Esophagus squamous epithelium (tissue), 5 donors: ENCODE data around the gene RNF144A. TPM values are rescaled to one million over a fixed set of nuclear protein-coding genes. Genes with fewer than 3 reads are reported as not detected.

Experiments
- DNase-seq: peaks from one replicate; lab custom pipeline; 2025; lab: John Stamatoyannopoulos, UW
- H3K27ac ChIP-seq, 4 donors: fragments of 200-600 bp; sonication (generic); one replicate each; pipeline ENCODE4 v1.5.1; 2016 to 2019; ENCODE audit warnings: mild to moderate bottlenecking in 1 of 4
- H3K27me3 ChIP-seq, 4 donors: fragments of 200-600 bp; sonication (generic); 1 replicate in 3 of 4; 2 replicates in 1 of 4; pipeline versions ENCODE4 v1.5.1 to v1.6.0; 2017 to 2021; ENCODE audit warnings: antibody characterized with exemption in 1 of 4
- H3K36me3 ChIP-seq, 3 donors: fragments of 200-600 bp; sonication (generic); one replicate each; pipeline ENCODE4 v1.5.1; 2016 to 2019
- H3K4me1 ChIP-seq, 3 donors: fragments of 200-600 bp; sonication (generic); one replicate each; pipeline ENCODE4 v1.5.1; 2017 to 2019
- H3K4me3 ChIP-seq, 4 donors: fragments of 200-600 bp; sonication (generic); 1 replicate in 3 of 4; 2 replicates in 1 of 4; pipeline ENCODE4 v1.5.1; 2016 to 2019; ENCODE audit warnings: mild to moderate bottlenecking in 2 of 4, moderate library complexity in 1 of 4
- H3K9me3 ChIP-seq, 3 donors: fragments of 200-600 bp; sonication (generic); one replicate each; pipeline ENCODE4 v1.5.1; 2016 to 2019
- POLR2A ChIP-seq, 4 donors: fragments of 450-650 bp; IDR thresholded peaks; one replicate each; pipeline ENCODE4 v1.6.1; 2017; ENCODE audit warnings: antibody characterized with exemption in 4 of 4, mild to moderate bottlenecking in 4 of 4, moderate library complexity in 3 of 4
- WGBS, 2 donors: methylation state at CpG; one replicate each; pipeline ENCODE4 v1.1.5; 2018; 5-methylcytosine and 5-hydroxymethylcytosine counted together
- intact Hi-C: fragments of 100-400 bp; cut with DNase I; formaldehyde crosslinking; loops from one replicate; pipeline ENCODE4 v1.15.0; 2022
- total RNA-seq, 4 donors: library from RNA; depleted of rRNA; stranded (reverse); fragments of >200 nt; gene quantifications; one replicate each; pipeline ENCODE4 v1.1.0, GENCODE V29; 2016
- TF ChIP-seq, protein P1 (sequence below), 6 experiments: fragments of 450-650 bp in 4 of 6; fragments of 200-600 bp in 2 of 6; sonication (generic) in 2 of 6; IDR thresholded peaks; one replicate each; pipeline ENCODE4 v1.5.1; 2016 to 2019; ENCODE audit warnings: antibody characterized with exemption in 6 of 6, mild to moderate bottlenecking in 4 of 6, moderate library complexity in 4 of 6
- donor health status: DM: yes; HTN: yes; CAD: no.

RNF144A gene
- total RNA-seq, 4 donors from 2014 or later, result 6.2 to 11.6 (median 8.2) TPM

- no peak for TF ChIP-seq POLR2A (IDR thresholded peaks at IDR 0.05)
- TF ChIP-seq, protein P1, sequence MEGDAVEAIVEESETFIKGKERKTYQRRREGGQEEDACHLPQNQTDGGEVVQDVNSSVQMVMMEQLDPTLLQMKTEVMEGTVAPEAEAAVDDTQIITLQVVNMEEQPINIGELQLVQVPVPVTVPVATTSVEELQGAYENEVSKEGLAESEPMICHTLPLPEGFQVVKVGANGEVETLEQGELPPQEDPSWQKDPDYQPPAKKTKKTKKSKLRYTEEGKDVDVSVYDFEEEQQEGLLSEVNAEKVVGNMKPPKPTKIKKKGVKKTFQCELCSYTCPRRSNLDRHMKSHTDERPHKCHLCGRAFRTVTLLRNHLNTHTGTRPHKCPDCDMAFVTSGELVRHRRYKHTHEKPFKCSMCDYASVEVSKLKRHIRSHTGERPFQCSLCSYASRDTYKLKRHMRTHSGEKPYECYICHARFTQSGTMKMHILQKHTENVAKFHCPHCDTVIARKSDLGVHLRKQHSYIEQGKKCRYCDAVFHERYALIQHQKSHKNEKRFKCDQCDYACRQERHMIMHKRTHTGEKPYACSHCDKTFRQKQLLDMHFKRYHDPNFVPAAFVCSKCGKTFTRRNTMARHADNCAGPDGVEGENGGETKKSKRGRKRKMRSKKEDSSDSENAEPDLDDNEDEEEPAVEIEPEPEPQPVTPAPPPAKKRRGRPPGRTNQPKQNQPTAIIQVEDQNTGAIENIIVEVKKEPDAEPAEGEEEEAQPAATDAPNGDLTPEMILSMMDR (IDR thresholded peaks at IDR 0.05), result no peak
- peaks cover 0 to 4% (median 0%) of the 10 kb centered on the region in 3 donors for H3K9me3 ChIP-seq
- intact Hi-C loops, result no loop called here
- H3K27ac ChIP-seq, result no peak overlapping the region
- peaks cover 0 to 4% (median 0%) of the 10 kb centered on the region in 3 donors for H3K36me3 ChIP-seq
- DNase-seq, result no peak
- 16% methylated on average over 2 of the region's 3 CpGs; no CpG with 5 or more reads in 1 of the 2 donors for WGBS, 2 donors
- no peaks in the 10 kb centered on the region for H3K27me3 ChIP-seq
- peaks cover 0 to 13% (median 0%) of the 10 kb centered on the region in 3 donors for H3K4me1 ChIP-seq
- H3K4me3 ChIP-seq, result no peak overlapping the region
These were observed 69.2 kb downstream of the RNF144A start for GRCh38 chr2:6986301-6986911.

- intact Hi-C loops, result no loop called here
- H3K9me3 ChIP-seq, result peaks cover 0 to 4% (median 0%) of the 10 kb centered on the region in 3 donors
- no peak for DNase-seq
- H3K4me3 ChIP-seq, result no peak overlapping the region
- H3K27me3 ChIP-seq, result no peaks in the 10 kb centered on the region
- H3K4me1 ChIP-seq, result peaks cover 0 to 13% (median 0%) of the 10 kb centered on the region in 3 donors
- 63 to 73% methylated on average over 10 to 12 of the region's 12 CpGs for WGBS, 2 donors
- H3K36me3 ChIP-seq, result peaks cover 0 to 4% (median 0%) of the 10 kb centered on the region in 3 donors
- H3K27ac ChIP-seq, result no peak overlapping the region
- TF ChIP-seq, protein P1 (IDR thresholded peaks at IDR 0.05), result no peak
- TF ChIP-seq POLR2A (IDR thresholded peaks at IDR 0.05), result no peak
These were observed 69.7 kb downstream of the RNF144A start for GRCh38 chr2:6986912-6987361.

- WGBS, 2 donors, result 97% methylated on average over 3 of the region's 3 CpGs
- peaks cover 0 to 4% (median 0%) of the 10 kb centered on the region in 3 donors for H3K36me3 ChIP-seq
- H3K27me3 ChIP-seq, result no peaks in the 10 kb centered on the region
- TF ChIP-seq, protein P1 (IDR thresholded peaks at IDR 0.05), result no peak
- TF ChIP-seq POLR2A (IDR thresholded peaks at IDR 0.05), result no peak
- peaks cover 0 to 32% (median 3%) of the 10 kb centered on the region in 3 donors for H3K4me1 ChIP-seq
- peaks cover 0 to 4% (median 0%) of the 10 kb centered on the region in 3 donors for H3K9me3 ChIP-seq
- H3K4me3 ChIP-seq, result no peak overlapping the region
- no peak for DNase-seq
- intact Hi-C loops, result no loop called here
- no peak overlapping the region for H3K27ac ChIP-seq
These were observed 73.7 kb downstream of the RNF144A start for GRCh38 chr2:6990871-6991270.

GRCh38 chr2:6992794-6993228 is 75.6 kb downstream of the RNF144A start:
- WGBS, 2 donors, result 77 to 80% methylated on average over 4 of the region's 4 CpGs
- intact Hi-C loops, result no loop called here
- H3K4me1 ChIP-seq, result peaks cover 0 to 19% (median 3%) of the 10 kb centered on the region in 3 donors

More at GRCh38 chr2:6992794-6993228, 75.6 kb downstream of the RNF144A start:
- DNase-seq, result no peak
- H3K27me3 ChIP-seq, result no peaks in the 10 kb centered on the region
- peaks cover 0 to 4% (median 0%) of the 10 kb centered on the region in 3 donors for H3K9me3 ChIP-seq
- TF ChIP-seq POLR2A (IDR thresholded peaks at IDR 0.05), result no peak
- TF ChIP-seq, protein P1 (IDR thresholded peaks at IDR 0.05), result no peak
- no peak overlapping the region for H3K4me3 ChIP-seq
- peaks cover 0 to 12% (median 0%) of the 10 kb centered on the region in 3 donors for H3K36me3 ChIP-seq
- H3K27ac ChIP-seq, result peak overlapping the region in 2 of 4 donors; percentile 1 to 36
